ENCODE results near the gene DES.

DNA sequence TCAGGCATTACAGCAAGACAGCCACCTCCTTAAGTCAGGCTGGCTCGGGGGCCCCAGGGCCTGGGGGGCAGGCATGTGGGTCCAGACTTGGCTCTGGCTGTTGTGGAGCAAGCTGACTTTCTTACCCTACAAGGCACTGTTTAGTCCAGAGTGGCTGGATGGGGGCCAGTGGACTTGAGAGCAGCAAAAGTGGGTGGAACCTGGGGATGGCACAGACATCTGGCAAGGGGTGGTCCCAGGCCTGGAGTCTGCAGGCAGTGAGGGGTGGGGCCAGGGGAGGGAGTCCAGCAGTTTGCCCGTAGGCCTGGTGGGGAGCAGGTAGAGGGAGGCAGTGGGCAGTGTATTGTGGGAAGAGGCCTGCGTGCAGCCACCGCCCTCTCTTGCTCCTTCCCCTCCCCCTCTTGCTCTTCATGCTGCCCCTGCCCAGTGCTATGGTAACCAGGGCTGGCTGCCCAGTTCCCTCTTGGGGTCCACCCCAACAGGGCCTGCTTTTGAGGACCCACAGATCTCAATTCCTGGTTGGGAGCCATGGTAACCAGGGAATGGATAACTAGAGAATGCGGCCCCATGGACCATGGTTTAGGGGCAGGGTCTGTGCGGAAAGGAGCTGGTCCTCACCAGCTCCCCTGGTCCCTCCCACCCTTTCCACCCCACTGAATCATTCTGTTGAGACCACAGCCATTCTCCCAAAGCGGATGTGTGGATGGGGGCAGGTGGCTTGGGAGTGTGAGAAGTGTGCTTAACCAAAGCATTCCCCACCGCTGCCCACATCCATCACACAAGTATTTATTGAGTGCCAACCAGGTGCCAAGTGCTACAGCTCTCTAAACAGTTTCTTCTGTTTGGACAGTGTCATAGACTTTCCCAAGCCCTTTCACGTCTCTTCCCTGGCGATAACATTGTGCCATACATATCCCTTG lies 35.8 kb downstream of the DES start:
- no peak for TF ChIP-seq SPI1 (IDR thresholded peaks at IDR 0.05; ENCODE audit: low read depth, low read length)
- no peak for TF ChIP-seq POLR2A (IDR thresholded peaks at IDR 0.05; ENCODE audit: low read depth, low read length)
- TF ChIP-seq POLR2AphosphoS5 (IDR thresholded peaks at IDR 0.05; ENCODE audit: low read depth, low read length): no peak
- no peak for TF ChIP-seq TAF1 (IDR thresholded peaks at IDR 0.05; ENCODE audit: low read depth, low read length)

Measured in GM12891 (cell line).